NCI-H146 treated with DMSO at 0.1 percent for 48 hours (cell line): Measurements from ENCODE around the gene ANKRD55.
"Not testable (repeated sequence)": the region's sequence is repeated elsewhere in the genome, so short reads cannot be mapped to it uniquely, and the experiment has no call there.

Experiments used
- DNase-seq: peaks from one replicate; lab custom pipeline; 2025; ENCODE audit not compliant: unreplicated experiment; lab: John Stamatoyannopoulos, UW

ANKRD55 gene

GRCh38 chr5:56211298-56211865 lies 21.7 kb downstream of the ANKRD55 start:
- no peak for DNase-seq

GRCh38 chr5:56208681-56209080 lies 24.4 kb downstream of the ANKRD55 start:
- DNase-seq, result no peak

- DNase-seq, result no peak
Observed at GRCh38 chr5:56207537-56207936, 25.6 kb downstream of the ANKRD55 start.

- no peak for DNase-seq
Observed at GRCh38 chr5:56206126-56206910, 26.8 kb downstream of the ANKRD55 start.

GRCh38 chr5:56203936-56204335 lies 29.2 kb downstream of the ANKRD55 start:
- DNase-seq, result not testable (repeated sequence)

DNA sequence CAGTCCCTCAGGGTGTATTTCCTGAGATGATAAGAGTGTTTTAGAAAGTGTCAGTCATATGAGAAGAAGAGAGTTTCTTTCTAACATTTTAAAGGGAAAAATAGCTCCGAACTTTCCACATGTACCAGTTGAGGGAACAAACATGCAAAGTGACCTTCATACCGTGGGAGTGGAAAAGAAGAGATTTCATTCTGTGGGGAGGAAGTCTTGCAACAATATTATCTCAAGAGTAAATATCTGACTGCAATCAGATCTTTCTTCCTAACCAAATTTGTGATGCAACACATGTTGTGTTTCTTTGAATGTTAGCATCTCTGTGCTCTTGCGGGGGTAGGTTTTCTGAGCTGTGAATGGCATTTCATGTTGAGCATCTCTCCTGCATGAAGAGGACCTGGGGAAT lies 30.6 kb downstream of the ANKRD55 start:
- no peak for DNase-seq

- not testable (repeated sequence) for DNase-seq
Observed at GRCh38 chr5:56201762-56202261, 31.3 kb downstream of the ANKRD55 start.

- peak; percentile 1 for DNase-seq
Observed at GRCh38 chr5:56200971-56201666, 32.0 kb downstream of the ANKRD55 start.

- no peak for DNase-seq
Observed at GRCh38 chr5:56195016-56195415, 38.1 kb downstream of the ANKRD55 start.

GRCh38 chr5:56192246-56192645 lies 40.9 kb downstream of the ANKRD55 start:
- no peak for DNase-seq

DNA sequence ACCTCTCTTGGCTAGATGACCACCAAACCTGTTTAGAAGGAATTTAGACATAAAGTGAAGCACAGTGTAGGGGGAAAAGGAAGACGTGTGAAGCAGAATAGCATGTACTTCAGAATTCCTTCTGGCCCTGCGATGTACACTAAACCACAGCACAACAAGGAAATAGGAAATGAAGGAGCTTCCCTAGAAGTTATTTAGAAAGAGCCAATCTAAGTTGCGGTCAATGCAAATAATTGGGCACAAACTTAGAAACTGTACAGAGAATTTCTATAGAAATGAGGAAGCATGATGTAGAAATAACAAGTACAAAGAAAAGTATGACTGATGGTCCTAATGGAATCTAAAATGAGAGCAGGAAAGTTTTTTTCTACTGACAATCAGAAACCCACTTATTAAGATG lies 41.5 kb downstream of the ANKRD55 start:
- DNase-seq, result no peak

DNA sequence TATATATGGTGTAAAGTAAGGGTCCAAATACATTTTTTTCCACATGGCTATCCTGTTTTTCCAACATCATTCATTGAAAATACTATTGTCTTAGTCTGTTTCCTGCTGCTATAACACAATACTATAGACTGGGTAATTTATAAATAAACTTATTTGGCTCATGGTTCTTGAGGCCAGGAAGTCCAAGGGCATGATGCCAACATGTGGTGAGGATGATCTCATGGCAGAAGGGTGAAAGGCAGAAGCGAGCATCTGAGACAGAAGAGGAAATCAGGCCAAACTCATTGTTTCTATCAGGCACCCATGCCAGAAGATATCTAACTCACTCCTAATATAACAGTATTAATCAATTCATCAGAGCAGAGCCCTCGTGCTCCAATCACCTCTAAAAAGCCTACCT lies 42.6 kb downstream of the ANKRD55 start:
- no peak for DNase-seq

DNA sequence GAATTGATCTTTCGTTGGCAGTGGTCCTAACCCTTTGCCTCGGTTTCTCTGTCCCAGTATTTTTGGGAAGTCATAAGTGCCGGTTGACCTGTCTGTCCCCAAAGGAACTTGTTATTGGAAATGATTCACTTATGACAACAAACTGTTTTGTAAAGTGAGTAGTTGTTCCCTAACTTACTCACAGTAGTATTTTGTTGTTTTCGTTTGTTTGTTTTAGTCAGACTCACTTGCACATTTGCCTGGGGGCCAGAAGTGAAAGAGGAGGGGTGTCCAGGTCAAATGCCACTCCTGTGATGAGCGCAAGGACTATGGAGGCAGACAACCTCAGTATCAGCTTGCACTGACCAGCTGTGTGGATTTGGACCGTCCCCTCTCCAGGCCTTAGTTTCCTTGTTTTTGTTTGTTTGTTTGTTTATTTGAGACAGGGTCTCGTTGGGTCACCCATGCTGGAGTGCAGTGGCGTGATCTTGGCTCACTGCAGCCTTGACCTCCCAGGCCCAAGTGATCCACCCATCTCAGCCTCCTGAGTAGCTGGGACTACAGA lies 47.3 kb downstream of the ANKRD55 start:
- DNase-seq, result no peak

DNA sequence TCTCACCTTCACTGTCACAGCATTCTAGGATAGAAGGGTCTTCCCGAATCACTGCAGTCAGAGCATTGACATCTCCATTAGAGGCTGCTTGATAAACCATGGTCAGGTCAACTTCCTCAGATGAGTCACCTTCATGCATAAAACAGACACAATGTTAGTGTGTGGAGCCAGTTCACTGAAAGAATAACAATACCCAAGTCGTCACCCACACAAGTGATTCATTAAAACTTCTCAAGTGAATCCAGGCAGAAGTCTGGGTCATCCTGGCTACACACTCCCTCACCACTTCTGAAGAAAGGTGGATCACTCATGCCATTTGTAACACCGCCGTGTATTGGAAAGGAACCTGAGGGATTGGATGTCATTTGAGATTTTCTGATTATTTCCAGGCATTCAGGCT lies 49.6 kb downstream of the ANKRD55 start:
- no peak for DNase-seq

DNA sequence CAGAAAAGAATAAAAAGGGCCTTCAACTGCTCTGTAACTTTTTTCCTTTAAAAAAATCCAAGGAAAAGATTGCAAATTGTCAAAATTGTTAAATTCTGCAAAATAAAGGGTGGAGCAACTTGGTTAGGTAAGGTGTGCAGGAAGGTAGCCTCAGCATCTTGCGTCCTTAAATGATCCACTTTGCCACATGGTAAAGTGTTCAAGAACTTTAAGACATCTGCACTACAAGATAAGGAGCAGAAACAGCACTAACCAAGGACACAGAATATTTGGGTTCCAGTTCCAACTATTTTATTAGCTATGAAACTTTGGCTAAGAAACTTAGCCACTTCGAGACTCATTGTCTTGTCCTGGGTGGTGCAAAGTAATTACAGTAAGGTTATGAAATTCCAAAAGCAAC lies 53.7 kb downstream of the ANKRD55 start:
- DNase-seq, result no peak

DNA sequence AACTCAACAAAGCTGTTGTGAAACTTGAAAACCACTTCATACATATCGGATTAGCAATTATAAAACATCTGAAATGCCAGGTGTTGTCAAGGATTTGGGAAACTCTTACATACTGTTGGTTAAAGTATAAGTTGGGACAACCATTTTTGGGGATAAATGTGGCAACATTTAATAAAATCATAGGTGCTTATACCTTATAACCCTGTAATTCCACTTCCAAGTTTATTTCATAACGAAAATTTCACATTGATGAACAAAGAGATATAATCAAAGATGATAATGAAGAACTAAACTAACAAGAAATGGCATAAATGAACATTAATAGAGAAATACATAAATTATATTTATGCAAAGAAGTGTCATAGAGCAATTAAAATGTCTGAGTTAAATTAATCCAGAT lies 54.3 kb downstream of the ANKRD55 start:
- DNase-seq, result no peak

GRCh38 chr5:56176871-56177533 lies 56.1 kb downstream of the ANKRD55 start:
- DNase-seq, result no peak

- no peak for DNase-seq
Observed at GRCh38 chr5:56176155-56176798, 56.9 kb downstream of the ANKRD55 start.

GRCh38 chr5:56175488-56175887 lies 57.6 kb downstream of the ANKRD55 start:
- no peak for DNase-seq

GRCh38 chr5:56175021-56175420 lies 58.1 kb downstream of the ANKRD55 start:
- DNase-seq, result no peak

DNA sequence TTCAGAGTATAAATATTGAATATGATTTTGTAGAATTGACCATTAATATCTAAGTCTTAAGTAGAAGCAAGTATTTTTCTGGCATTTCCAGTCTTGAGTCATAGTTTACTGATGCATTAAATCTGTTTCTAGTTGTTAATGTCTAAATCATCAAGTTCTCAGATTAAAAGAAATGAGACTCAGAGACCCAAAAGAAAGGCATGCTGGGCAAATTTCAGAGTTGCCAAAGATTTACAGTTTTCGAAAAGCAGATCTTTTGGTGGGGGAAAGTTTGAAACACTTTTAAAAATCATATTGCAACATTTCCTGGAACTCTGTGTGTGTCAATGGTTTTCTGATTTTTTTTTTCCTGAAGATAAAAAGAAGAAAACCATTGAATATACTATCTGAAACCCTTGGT lies 60.9 kb downstream of the ANKRD55 start:
- DNase-seq, result no peak
